ENCODE measurements around the gene TMEM209.

The TMEM209 gene

GRCh38 chr7:130144312-130145171, 60.7 kb downstream of the TMEM209 start:
- no peak overlapping the region for H3K4me3 ChIP-seq (ENCODE audit: low read depth, low read length)
- no peak for TF ChIP-seq CTCF (IDR thresholded peaks at IDR 0.05; ENCODE audit: low read depth, low read length)

GRCh38 chr7:130143986-130144311, 61.3 kb downstream of the TMEM209 start:
- H3K4me3 ChIP-seq (ENCODE audit: low read depth, low read length) = no peak overlapping the region
- no peak for TF ChIP-seq CTCF (IDR thresholded peaks at IDR 0.05; ENCODE audit: low read depth, low read length)

GRCh38 chr7:130143334-130143732, 61.9 kb downstream of the TMEM209 start:
- no peak for TF ChIP-seq CTCF (IDR thresholded peaks at IDR 0.05; ENCODE audit: low read depth, low read length)
- no peak overlapping the region for H3K4me3 ChIP-seq (ENCODE audit: low read depth, low read length)

GRCh38 chr7:130142654-130143333, 62.4 kb downstream of the TMEM209 start:
- no peak for TF ChIP-seq CTCF (IDR thresholded peaks at IDR 0.05; ENCODE audit: low read depth, low read length)
- no peak overlapping the region for H3K4me3 ChIP-seq (ENCODE audit: low read depth, low read length)

GRCh38 chr7:130141884-130142653, 63.1 kb downstream of the TMEM209 start:
- TF ChIP-seq CTCF (IDR thresholded peaks at IDR 0.05; ENCODE audit: low read depth, low read length) = no peak
- H3K4me3 ChIP-seq (ENCODE audit: low read depth, low read length) = no peak overlapping the region

GRCh38 chr7:130141161-130141883, 63.9 kb downstream of the TMEM209 start:
- no peak for TF ChIP-seq CTCF (IDR thresholded peaks at IDR 0.05; ENCODE audit: low read depth, low read length)
- H3K4me3 ChIP-seq (ENCODE audit: low read depth, low read length) = no peak overlapping the region

Measured in WI38 (cell line).